Activated CD8-positive, alpha-beta memory T cell treated with anti-CD3 and anti-CD28 coated beads for 36 hours (primary cell): Measurements from ENCODE around the gene OLFML3. TPM values are rescaled to one million over a fixed set of nuclear protein-coding genes. Genes with fewer than 3 reads are reported as not detected.

Experiments used
- CTCF ChIA-PET: fragments of 350-600 bp; sonication (Branson Sonifier 250); formaldehyde crosslinking; loops from one replicate; lab custom pipeline; 2021; ENCODE audit warnings: antibody characterized with exemption; lab: Charles Lee
- POLR2A ChIA-PET: fragments of 350-600 bp; sonication (Branson Sonifier 250); formaldehyde crosslinking; loops from one replicate; lab custom pipeline; 2021; ENCODE audit warnings: antibody characterized with exemption; lab: Charles Lee
- total RNA-seq, 2 experiments: library from RNA; stranded (reverse); gene quantifications; one replicate each; pipeline ENCODE4 v1.2.3, GENCODE V29; 2021

Gene OLFML3
- total RNA-seq, 2 experiments from 2014 or later: 0.15 to 0.17 TPM

DNA sequence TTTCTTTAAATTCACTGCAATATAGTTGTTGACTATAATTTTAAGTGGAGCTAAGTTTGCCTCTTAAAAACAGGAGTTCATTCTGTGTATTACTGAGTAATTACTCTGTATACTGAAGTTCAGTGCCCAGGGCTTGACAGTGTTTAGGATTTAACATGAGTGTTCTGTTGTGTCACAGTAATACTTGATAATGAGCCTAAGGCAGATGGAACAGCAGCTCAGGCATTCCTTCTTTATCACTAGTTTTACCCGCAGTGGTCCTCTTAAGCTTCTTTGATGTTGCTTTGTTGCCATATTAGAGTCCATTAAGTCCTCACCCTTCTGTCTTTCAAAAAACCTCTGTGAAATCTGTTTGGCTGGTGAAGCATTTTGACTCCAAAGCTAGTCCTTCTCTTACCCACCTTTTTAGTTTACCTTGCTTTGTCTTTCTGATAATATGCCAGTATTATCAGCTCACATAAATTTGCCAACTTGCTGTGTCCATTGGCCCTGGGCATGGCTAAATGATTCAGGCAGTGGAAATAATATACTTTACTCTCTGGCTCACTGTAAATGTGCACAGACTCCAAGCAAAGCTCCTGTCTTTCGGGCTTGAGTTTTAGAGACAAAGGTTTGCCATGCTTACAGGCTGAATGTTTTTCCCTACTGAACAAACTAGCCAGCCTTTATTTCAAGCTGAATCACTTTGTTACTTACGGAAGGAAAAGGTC is 32.4 kb upstream of the OLFML3 start:
- POLR2A ChIA-PET: interaction anchor here (1.8 to 2.4 kb wide), 2 partner anchors 17 to 43 kb away, joined by 4 to 15 read pairs; partner anchors contain the start of genes AP4B1 and HIPK1
- CTCF ChIA-PET: interaction anchor here (0.6 to 1.2 kb wide), 4 partner anchors 10 to 187 kb away, joined by 3 to 4 read pairs (median 3); no protein-coding TSS in a partner anchor

DNA sequence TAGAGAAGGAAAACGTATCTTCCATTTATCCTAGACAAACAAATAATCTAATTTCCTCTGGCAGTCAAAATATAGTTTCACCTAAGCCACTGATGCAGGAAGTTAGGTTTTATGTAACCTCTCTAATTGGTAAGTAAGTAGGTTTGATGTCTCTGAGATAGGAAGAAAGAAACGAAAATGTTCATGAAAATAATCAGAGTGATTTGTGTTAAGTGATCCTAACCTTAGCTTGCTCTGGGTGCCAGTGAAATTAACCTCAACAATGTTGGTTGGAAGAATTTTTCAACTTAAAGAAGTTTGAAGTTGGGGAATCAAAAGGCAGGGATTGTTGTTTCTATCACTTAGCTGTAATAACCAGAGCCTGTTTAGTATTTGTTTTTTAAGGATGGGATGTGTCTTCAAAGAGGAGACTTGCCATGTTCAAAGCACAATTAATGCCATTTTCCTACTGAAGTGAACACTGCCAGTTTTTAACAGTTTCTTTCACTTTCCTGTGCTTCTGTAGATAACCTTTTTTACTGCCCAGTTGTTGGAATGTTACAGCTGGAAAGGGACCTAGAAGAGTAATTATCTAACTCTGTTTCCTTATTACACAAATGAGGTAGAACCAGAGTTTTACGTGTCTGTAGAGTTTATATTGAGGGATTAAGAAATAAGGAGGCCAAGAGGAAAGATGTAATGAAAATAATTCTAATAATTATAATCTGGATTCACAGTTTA is 31.7 kb upstream of the OLFML3 start:
- CTCF ChIA-PET: interaction anchor here (1.0 to 1.2 kb wide), 3 partner anchors 9 to 17 kb away, joined by 3 read pairs; no protein-coding TSS in a partner anchor
- POLR2A ChIA-PET: interaction anchor here (0.5 to 2.4 kb wide), 3 partner anchors 18 to 564 kb away, joined by 4 to 15 read pairs (median 4); partner anchors contain the start of genes AP4B1 and HIPK1

DNA sequence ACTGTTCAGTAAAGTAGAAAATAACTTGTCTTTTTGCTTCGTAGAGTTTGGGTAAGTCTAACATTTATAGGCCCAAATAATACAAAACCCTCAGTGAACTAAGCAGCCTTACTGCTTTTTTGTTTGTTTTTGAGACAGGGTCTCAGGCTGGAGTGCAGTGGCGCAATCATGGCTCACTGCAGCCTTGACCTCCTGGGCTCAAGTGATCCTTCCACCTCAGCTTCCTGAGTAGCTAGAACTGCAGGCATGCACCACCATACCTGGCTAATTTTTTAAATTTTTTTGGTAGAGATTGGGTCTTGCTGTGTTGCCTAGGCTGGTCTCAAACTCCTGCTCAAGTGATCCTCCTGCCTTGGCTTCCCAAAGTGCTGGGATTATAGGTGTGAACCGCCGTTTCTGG is 31.1 kb upstream of the OLFML3 start:
- CTCF ChIA-PET: interaction anchor here (0.6 to 1.2 kb wide), 4 partner anchors 8 to 47 kb away, joined by 3 read pairs; partner anchors contain the start of gene HIPK1
- POLR2A ChIA-PET: interaction anchor here (1.8 to 2.4 kb wide), 2 partner anchors 18 to 44 kb away, joined by 4 to 15 read pairs; partner anchors contain the start of genes AP4B1 and HIPK1

DNA sequence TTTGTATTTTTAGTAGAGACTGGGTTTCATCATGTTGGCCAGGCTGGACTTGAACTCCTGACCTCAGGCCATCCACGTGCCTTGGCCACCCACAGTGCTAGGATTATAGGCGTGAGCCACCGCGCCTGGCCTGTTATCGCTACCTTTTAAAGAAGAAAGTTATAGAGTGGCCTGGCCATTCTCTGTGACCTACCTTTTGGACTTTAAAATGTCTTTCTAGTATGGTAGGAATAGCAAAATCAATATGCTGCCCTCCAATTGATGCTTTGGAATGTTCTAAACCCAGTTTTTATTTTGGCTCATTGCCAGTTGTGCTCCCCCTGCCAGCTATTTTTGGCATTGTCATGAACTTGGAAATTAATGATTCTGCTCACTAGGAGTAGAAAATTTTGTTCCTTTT is 30.3 kb upstream of the OLFML3 start:
- POLR2A ChIA-PET: interaction anchor here (0.5 kb wide), 1 partner anchor 41 kb away, joined by 3 read pairs; no protein-coding TSS in a partner anchor
- CTCF ChIA-PET: interaction anchor here (0.6 to 1.1 kb wide), 3 partner anchors 19 to 71 kb away, joined by 3 read pairs; partner anchors contain the start of gene HIPK1

DNA sequence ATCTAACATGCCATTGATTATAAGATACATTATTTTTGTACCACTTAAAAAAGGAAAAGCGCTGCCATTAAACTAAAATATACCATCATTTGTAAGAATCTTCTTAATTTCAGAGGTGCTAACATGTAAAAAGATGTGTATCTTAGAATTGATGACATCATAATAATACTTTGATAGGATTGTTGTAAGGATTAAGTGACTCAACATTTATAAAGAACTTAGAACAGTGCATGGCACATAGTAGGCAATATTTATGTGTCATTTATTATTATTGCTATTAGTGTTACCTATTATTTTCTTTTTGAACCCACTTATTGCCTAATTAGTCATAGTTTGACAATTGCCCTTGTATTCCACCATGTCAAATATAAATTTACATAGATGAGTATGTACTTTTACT is 28.4 kb upstream of the OLFML3 start:
- CTCF ChIA-PET: interaction anchor here (1.0 kb wide), 3 partner anchors 10 to 30 kb away, joined by 3 to 5 read pairs (median 3); no protein-coding TSS in a partner anchor
- POLR2A ChIA-PET: no interaction called here

DNA sequence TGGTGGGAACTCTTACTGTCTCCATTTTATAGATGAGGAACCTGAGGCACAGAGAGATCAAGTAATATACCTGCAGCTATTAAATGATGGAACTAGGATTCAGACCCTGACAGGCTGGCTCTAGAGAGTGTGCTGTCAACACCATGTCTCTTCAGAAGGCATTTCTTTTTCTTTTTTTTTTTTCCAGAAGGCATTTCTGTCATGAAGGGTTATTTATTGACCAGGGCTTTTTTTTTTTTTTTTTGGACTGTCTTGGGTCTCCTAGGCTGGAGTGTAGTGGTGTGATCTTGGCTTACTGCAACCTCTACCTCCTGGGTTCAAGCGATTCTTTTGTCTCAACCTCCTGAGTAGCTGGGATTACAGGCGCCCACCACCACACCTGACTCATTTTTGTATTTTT is 27.6 kb upstream of the OLFML3 start:
- ChIA-PET CTCF (interaction anchor here (0.7 to 1.2 kb wide), 5 partner anchors 11 to 342 kb away, joined by 3 to 6 read pairs (median 4); partner anchors contain the start of gene HIPK1), POLR2A (interaction anchor here (0.6 to 0.7 kb wide), 2 partner anchors 16 to 19 kb away, joined by 7 read pairs; no protein-coding TSS in a partner anchor)

DNA sequence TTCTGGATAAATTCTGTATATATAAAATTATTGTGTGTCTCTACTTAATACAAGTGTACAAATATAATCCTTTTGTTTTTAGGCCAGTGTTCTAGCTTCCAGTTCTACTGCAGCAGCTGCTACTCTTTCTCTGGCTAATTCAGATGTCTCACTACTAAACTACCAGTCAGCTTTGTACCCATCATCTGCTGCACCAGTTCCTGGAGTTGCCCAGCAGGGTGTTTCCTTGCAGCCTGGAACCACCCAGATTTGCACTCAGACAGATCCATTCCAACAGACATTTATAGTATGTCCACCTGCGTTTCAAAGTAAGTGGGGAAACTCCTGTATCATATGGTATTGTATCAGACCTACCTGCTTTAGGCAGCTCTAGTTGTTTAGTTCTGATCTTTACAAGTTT is 21.3 kb upstream of the OLFML3 start:
- POLR2A ChIA-PET: no interaction called here
- CTCF ChIA-PET: interaction anchor here (1.2 kb wide), 1 partner anchor 11 kb away, joined by 3 read pairs; no protein-coding TSS in a partner anchor

DNA sequence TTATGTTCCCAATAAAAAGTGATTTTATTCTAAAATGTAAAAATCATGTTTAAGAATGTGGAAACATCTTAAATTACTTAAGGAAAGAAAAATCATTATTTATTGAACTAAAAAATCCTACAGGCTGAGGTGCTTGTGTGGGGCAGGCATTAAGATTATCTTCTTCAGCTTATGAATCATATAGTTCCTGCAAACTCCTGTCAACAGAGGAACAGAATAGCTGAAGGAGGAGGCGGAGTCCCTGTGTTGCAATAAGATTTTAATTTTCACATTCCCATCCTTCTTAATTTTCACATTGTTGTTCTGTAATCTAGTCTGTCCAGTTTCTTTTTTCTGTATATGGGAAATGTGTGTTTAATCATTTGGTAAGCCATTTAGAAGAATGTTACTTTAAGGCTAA is 20.6 kb upstream of the OLFML3 start:
- ChIA-PET CTCF (no interaction called here), POLR2A (no interaction called here)

DNA sequence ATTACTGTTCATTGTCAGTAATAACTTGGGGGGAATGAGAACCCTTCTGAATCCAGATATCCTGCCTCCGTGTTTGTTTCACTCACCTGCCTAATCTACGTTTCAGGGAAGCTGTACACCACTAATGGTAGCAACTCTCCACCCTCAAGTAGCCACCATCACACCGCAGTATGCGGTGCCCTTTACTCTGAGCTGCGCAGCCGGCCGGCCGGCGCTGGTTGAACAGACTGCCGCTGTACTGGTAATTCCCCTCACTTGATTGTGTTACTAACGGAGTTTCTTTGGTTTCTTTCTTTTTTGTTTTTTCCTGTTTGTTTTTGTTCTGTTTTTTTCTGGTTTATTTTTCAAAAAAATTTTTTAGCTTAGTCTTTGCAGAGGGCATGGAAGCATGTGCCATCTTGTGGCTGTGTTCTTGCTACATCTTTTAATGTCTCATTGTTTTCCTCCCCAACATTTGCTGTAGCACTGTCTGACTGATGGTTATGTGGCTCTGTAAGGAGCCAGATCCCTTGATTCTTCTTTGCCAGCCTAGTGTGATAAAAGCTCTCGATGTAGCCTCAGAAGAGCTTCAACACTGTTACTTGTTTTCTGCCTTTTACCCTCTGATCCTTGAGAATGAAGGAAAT is 15.9 kb upstream of the OLFML3 start:
- CTCF ChIA-PET: interaction anchor here (2.0 kb wide), 1 partner anchor 22 kb away, joined by 5 read pairs; no protein-coding TSS in a partner anchor

DNA sequence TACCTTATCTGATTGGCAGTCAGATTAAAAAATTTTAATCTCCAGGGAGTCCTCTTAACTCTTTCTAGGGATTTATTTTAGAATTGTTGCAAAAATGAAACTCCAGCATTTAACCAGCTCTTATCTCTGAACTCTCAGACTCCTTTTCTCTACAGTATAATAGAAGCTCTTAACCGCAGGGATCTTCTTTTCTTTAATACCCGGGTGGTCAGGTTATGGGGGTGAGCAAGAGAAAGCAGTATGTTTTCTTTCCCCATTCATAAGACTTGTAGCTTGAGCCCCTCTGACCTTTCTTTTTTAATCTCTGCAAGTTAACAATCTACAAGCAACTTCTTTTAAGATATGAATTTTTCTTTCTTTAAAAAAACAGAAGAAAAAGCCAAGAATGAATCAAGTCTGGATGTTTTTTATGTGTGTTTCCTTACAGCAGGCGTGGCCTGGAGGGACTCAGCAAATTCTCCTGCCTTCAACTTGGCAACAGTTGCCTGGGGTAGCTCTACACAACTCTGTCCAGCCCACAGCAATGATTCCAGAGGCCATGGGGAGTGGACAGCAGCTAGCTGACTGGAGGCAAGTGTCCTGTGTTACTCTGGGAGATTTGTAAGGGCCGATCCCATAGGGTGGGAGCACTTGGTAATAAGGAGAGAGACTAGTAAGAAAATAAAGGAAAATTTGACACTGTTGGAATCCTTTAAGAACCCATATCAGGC is 13.4 kb upstream of the OLFML3 start:
- ChIA-PET POLR2A (no interaction called here), CTCF (no interaction called here)

More for the DNA sequence above, 15.9 kb upstream of the OLFML3 start:
- POLR2A ChIA-PET: interaction anchor here (0.5 kb wide), 1 partner anchor 205 kb away, joined by 4 read pairs; no protein-coding TSS in a partner anchor

DNA sequence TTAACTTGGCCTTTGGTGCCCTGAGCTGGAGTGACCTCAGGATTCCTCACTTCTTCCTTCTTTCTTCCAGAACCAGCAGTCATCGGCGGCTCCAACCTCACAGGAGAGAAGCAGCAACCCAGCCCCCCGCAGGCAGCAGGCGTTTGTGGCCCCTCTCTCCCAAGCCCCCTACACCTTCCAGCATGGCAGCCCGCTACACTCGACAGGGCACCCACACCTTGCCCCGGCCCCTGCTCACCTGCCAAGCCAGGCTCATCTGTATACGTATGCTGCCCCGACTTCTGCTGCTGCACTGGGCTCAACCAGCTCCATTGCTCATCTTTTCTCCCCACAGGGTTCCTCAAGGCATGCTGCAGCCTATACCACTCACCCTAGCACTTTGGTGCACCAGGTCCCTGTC is 6.3 kb upstream of the OLFML3 start:
- ChIA-PET POLR2A (no interaction called here), CTCF (no interaction called here)

DNA sequence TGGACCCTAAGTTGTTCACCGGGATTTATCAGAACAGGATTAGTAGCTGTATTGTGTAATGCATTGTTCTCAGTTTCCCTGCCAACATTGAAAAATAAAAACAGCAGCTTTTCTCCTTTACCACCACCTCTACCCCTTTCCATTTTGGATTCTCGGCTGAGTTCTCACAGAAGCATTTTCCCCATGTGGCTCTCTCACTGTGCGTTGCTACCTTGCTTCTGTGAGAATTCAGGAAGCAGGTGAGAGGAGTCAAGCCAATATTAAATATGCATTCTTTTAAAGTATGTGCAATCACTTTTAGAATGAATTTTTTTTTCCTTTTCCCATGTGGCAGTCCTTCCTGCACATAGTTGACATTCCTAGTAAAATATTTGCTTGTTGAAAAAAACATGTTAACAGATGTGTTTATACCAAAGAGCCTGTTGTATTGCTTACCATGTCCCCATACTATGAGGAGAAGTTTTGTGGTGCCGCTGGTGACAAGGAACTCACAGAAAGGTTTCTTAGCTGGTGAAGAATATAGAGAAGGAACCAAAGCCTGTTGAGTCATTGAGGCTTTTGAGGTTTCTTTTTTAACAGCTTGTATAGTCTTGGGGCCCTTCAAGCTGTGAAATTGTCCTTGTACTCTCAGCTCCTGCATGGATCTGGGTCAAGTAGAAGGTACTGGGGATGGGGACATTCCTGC is 3.9 kb upstream of the OLFML3 start:
- ChIA-PET POLR2A (no interaction called here), CTCF (no interaction called here)

DNA sequence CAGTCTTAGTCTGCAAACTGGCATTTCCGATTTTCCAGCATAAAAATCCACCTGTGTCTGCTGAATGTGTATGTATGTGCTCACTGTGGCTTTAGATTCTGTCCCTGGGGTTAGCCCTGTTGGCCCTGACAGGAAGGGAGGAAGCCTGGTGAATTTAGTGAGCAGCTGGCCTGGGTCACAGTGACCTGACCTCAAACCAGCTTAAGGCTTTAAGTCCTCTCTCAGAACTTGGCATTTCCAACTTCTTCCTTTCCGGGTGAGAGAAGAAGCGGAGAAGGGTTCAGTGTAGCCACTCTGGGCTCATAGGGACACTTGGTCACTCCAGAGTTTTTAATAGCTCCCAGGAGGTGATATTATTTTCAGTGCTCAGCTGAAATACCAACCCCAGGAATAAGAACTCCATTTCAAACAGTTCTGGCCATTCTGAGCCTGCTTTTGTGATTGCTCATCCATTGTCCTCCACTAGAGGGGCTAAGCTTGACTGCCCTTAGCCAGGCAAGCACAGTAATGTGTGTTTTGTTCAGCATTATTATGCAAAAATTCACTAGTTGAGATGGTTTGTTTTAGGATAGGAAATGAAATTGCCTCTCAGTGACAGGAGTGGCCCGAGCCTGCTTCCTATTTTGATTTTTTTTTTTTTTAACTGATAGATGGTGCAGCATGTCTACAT is 2.5 kb upstream of the OLFML3 start:
- POLR2A ChIA-PET: no interaction called here
- CTCF ChIA-PET: interaction anchor here (0.6 to 1.7 kb wide), 3 partner anchors 86 to 311 kb away, joined by 3 to 8 read pairs (median 6); no protein-coding TSS in a partner anchor

DNA sequence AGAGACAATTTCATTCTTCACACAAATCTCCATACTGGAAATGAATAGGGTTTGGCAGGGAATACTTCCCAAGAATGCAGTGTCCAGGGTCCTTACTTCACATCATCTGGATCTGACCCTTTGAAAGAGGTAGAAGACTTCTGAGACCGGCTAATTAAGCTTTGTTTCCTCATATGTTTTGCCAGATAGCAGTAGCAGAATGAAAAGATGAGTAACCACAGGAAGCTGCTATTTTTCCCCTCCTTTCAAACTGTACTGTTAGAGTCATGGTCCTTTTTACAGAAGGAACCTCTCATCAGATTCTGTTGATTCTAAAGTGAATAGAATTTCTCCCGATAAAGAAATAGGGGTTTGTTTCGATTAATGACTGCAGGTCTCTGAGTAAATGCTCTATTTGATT is 1.4 kb upstream of the OLFML3 start:
- ChIA-PET CTCF (interaction anchor here (1.7 kb wide), 1 partner anchor 305 kb away, joined by 8 read pairs; no protein-coding TSS in a partner anchor), POLR2A (interaction anchor here (0.5 kb wide), 1 partner anchor 38 kb away, joined by 8 read pairs; no protein-coding TSS in a partner anchor)

DNA sequence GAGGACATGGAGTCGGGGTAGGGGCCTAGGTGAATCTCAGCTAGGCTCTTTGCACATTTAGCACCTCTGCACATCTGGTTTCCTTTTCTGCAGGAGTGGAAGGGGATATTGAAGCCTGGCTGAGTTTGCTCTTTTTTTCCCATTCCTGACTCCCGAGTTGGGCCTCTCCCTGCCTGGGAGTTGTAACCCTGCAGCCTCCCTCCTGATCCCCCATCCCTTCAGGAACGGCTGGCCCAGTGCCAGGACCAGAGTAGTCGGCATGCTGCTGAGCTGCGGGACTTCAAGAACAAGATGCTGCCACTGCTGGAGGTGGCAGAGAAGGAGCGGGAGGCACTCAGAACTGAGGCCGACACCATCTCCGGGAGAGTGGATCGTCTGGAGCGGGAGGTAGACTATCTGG is 836 bp downstream of the OLFML3 start:
- POLR2A ChIA-PET: no interaction called here
- CTCF ChIA-PET: interaction anchor here (1.7 to 2.1 kb wide), 2 partner anchors 97 to 303 kb away, joined by 3 to 8 read pairs; no protein-coding TSS in a partner anchor

DNA sequence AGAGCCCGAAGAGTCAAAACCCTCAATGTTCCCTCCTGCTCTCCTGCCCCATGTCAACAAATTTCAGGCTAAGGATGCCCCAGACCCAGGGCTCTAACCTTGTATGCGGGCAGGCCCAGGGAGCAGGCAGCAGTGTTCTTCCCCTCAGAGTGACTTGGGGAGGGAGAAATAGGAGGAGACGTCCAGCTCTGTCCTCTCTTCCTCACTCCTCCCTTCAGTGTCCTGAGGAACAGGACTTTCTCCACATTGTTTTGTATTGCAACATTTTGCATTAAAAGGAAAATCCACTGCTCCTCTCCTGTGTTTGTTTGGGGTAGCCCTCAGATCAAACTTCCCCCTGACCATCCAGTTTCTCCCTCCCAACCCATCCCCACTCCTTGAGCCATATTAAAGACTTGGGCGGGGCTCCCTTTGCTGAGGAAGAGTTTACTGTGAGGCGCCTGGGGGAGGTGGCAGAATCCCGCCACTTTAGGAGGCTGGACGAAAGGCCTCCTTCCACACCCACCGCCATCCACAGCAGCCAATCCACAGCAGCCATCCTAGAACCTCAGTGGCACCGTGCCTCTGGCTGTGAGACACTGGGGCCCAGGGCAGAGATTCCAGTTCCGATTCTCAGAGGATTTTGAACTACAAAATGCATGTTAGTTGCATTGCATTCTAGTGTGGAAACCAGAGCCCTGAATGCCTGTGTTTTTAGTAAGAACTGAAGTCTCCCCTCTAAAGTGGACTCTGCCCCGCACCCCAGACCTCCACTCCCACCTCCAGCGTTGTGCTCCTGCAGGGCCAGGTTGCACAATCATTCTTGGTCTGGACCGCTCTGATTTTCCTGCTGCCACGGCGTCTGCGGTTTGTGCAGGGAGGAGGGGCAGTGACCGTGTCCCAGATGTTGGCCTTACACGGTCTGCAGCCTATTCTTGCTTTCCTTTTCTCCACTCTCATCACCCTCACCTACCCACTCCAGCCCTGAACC is 3.0 kb downstream of the OLFML3 start:
- POLR2A ChIA-PET: no interaction called here
- CTCF ChIA-PET: interaction anchor here (1.2 kb wide), 1 partner anchor 300 kb away, joined by 3 read pairs; no protein-coding TSS in a partner anchor
